ENCODE data around the gene CLEC7A. TPM values are rescaled to one million over a fixed set of nuclear protein-coding genes. Genes with fewer than 3 reads are reported as not detected.

Gene CLEC7A
- total RNA-seq, 8 experiments from 2014 or later = 0.14 to 1.3 (median 0.63) TPM; not detected in 3

DNA sequence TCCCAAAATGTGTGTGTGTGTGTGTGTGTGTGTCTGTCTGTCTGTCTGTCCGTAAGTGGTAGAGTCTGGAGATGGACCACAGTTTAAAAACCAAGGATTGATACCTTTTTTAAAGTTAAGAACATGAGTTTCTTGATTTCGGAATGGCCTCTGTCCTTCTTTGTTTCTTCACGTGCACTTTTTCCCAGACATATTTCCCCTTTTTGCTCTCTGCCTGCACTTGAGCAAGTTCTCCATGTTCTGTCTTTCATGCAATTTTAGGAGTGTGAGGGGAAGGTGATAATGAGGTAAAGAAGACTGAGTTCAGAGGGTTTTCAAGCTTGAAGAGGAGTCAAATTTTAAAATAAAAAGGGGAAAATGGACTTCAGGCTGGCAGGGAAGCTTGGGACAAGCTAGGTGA is 29.3 kb upstream of the CLEC7A start:
- WGBS, 10 experiments = 53 to 100% (median 86%) methylated on average over 1 to 3 of the region's 3 CpGs; no CpG with 5 or more reads in 1 of the 10 experiments
- no peak overlapping the region for H3K27ac ChIP-seq
- no peak for ATAC-seq (replicated peaks in 6 of 8)
- no peak overlapping the region for H3K4me3 ChIP-seq
- H3K4me1 ChIP-seq (replicated peaks in 1 of 2) = no peaks in the 10 kb centered on the region
- in situ Hi-C loops (cut with MboI; ENCODE audit: low pct_unique_long_range_greater_than_20kb in 2 of 9, low sequenced_read_pairs in 9 of 9, unreplicated experiment in 9 of 9) = no loop called here

DNA sequence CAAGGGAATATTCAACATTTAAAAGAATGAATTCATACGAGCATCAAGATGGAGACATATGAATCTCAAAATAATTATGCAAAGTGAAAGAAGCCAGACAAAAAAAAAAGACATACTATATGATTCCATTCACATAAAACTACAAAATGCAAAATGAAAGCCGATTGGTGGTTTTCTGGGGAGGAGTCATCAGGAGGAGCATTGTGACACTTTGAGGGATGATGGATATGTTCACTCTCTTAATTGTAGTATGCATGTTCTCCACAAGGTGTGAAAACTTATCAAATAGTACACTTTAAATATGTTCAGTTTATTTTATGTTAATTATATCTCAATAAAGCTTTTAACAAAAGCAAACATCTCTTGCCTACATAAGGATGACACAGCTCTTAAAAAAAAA is 28.4 kb upstream of the CLEC7A start:
- Histone ChIP-seq H3K4me3 (no peak overlapping the region), H3K4me1 (replicated peaks in 1 of 2) (no peaks in the 10 kb centered on the region), H3K27ac (no peak overlapping the region)
- in situ Hi-C loops (cut with MboI; ENCODE audit: low pct_unique_long_range_greater_than_20kb in 2 of 9, low sequenced_read_pairs in 9 of 9, unreplicated experiment in 9 of 9) = no loop called here
- ATAC-seq (replicated peaks in 6 of 8) = no peak
- WGBS, 10 experiments = 14 to 100% (median 67%) methylated on average over 1 to 2 of the region's 2 CpGs; no CpG with 5 or more reads in 1 of the 10 experiments

DNA sequence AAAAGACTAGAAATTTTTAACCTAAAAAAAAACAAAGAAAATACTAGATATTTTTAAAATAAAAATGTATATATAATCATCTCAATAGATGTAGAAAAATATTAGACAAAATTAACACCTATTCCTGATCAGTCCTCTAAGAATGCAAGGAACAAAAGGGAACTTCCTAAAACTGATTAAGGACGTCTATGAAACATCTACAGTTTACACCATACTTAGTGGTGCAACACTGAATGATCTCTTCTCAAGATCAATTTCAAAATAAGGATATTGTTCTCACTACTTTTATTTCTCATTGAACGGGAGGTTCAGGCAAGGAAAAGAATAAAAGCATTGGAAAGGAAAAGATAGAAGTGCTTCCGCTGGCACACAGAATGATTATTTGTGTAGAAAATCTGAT is 26.0 kb upstream of the CLEC7A start:
- 40 to 93% (median 84%) methylated on average over 2 to 3 of the region's 3 CpGs; no CpG with 5 or more reads in 1 of the 10 experiments for WGBS, 10 experiments

GRCh38 chr12:10154145-10154496 is 24.1 kb upstream of the CLEC7A start:
- Histone ChIP-seq H3K27ac (no peak overlapping the region), H3K4me1 (replicated peaks in 1 of 2) (no peaks in the 10 kb centered on the region), H3K4me3 (peak overlapping the region in 2 of 5 donors; percentile 32 to 45)
- ATAC-seq (replicated peaks in 6 of 8) = no peak
- in situ Hi-C loops (cut with MboI; ENCODE audit: low pct_unique_long_range_greater_than_20kb in 2 of 9, low sequenced_read_pairs in 9 of 9, unreplicated experiment in 9 of 9) = no loop called here
- WGBS, 10 experiments = 70 to 100% (median 90%) methylated on average over 1 to 5 of the region's 6 CpGs; no CpG with 5 or more reads in 3 of the 10 experiments

More for the DNA sequence above, 26.0 kb upstream of the CLEC7A start:
- no peak overlapping the region for H3K27ac ChIP-seq
- no peak overlapping the region for H3K4me3 ChIP-seq
- H3K4me1 ChIP-seq (replicated peaks in 1 of 2) = no peaks in the 10 kb centered on the region
- in situ Hi-C loops (cut with MboI; ENCODE audit: low pct_unique_long_range_greater_than_20kb in 2 of 9, low sequenced_read_pairs in 9 of 9, unreplicated experiment in 9 of 9) = no loop called here
- ATAC-seq (replicated peaks in 6 of 8) = no peak

DNA sequence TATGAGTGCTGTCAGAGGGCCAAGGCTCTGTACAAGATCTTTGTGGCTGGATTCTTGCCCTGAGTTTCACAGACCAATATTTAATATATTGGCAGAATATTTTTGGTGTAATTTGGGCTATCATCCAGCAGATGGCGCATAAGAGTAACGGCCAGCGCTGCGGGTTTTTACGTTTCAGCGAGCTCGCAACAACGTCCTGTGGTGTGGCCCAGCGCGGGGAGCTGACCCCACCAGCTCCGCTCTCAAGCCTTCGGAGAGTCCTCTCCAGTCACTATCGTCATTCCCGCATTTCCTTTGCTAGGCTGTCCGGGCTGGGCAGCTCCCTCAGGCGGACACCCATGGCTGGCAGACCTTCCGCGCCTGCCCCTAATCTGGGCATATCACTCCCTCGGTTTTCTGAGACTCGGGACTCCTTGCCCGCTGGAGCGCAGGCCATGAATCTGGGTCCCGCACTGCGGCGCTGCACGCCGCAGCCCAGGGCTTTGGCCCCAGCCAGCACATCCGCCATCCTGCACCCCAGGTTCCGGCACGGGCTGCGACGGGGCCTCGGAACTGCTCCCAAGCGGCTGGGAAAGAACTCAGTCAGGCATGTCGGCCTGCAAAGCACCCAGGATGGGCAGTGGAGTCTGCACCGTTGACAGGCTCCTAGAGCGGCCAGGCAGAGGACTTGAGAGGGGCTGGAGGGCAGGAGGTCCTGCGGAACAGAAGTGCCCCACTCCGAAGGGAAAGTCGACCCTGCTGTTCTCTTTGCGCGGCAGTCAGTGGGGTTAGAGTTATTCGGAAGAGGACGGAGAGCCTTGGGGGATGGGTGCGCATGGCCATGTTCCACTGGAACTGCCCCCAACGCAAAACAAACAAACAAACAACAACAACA is 23.5 kb upstream of the CLEC7A start:
- peak overlapping the region in 1 of 2 donors; percentile 9 for H3K27ac ChIP-seq
- WGBS, 10 experiments = 0 to 41% (median 10%) methylated on average over 2 to 30 of the region's 46 CpGs; no CpG with 5 or more reads in 3 of the 10 experiments
- in situ Hi-C loops (cut with MboI; ENCODE audit: low pct_unique_long_range_greater_than_20kb in 2 of 9, low sequenced_read_pairs in 9 of 9, unreplicated experiment in 9 of 9) = no loop called here
- H3K4me3 ChIP-seq = peak overlapping the region; percentile 32 to 56 (median 41)
- peak; percentile 91 to 97 (median 95) for ATAC-seq (replicated peaks in 6 of 8)
- no peaks in the 10 kb centered on the region for H3K4me1 ChIP-seq (replicated peaks in 1 of 2)

GRCh38 chr12:10151621-10152020 is 21.6 kb upstream of the CLEC7A start:
- ATAC-seq (replicated peaks in 6 of 8) = no peak
- in situ Hi-C loops (cut with MboI; ENCODE audit: low pct_unique_long_range_greater_than_20kb in 2 of 9, low sequenced_read_pairs in 9 of 9, unreplicated experiment in 9 of 9) = no loop called here
- 0 to 100% (median 54%) methylated on average over 1 to 2 of the region's 2 CpGs for WGBS, 10 experiments
- no peak overlapping the region for H3K27ac ChIP-seq
- no peak overlapping the region for H3K4me3 ChIP-seq
- no peaks in the 10 kb centered on the region for H3K4me1 ChIP-seq (replicated peaks in 1 of 2)

- in situ Hi-C loops (cut with MboI; ENCODE audit: low pct_unique_long_range_greater_than_20kb in 2 of 9, low sequenced_read_pairs in 9 of 9, unreplicated experiment in 9 of 9) = loop anchor here in 6 of 9 experiments (25.0 kb wide), 5 partner anchors 111 to 811 kb away; partner anchors contain the start of genes CLECL1 (in 3 of the 6), CLEC2A (in 2 of the 6) and CLEC9A (in 2 of the 6)
- Histone ChIP-seq H3K27ac (no peak overlapping the region), H3K4me1 (replicated peaks in 1 of 2) (no peaks in the 10 kb centered on the region), H3K4me3 (no peak overlapping the region)
- WGBS, 10 experiments = 17 to 94% (median 83%) methylated on average over 1 to 5 of the region's 5 CpGs
- ATAC-seq (replicated peaks in 6 of 8) = peak in 1 of 8 experiments; percentile 16
Measured at GRCh38 chr12:10147714-10148403, 17.9 kb upstream of the CLEC7A start.

GRCh38 chr12:10142976-10143589 is 13.1 kb upstream of the CLEC7A start:
- ATAC-seq (replicated peaks in 6 of 8) = peak in 3 of 8 experiments; percentile 54 to 79 (median 70)
- in situ Hi-C loops (cut with MboI; ENCODE audit: low pct_unique_long_range_greater_than_20kb in 2 of 9, low sequenced_read_pairs in 9 of 9, unreplicated experiment in 9 of 9) = loop anchor here in 6 of 9 experiments (25.0 kb wide), 5 partner anchors 106 to 806 kb away; partner anchors contain the start of genes CLECL1 (in 3 of the 6), CLEC2A (in 2 of the 6) and CLEC9A (in 2 of the 6)
- 0 to 54% (median 0%) methylated on average over 1 of the region's 1 CpG; no CpG with 5 or more reads in 3 of the 10 experiments for WGBS, 10 experiments
- Histone ChIP-seq H3K27ac (no peak overlapping the region), H3K4me1 (replicated peaks in 1 of 2) (no peaks in the 10 kb centered on the region), H3K4me3 (no peak overlapping the region)

- peak in 3 of 8 experiments; percentile 43 to 68 (median 45) for ATAC-seq (replicated peaks in 6 of 8)
Measured at GRCh38 chr12:10140001-10140400, 10.0 kb upstream of the CLEC7A start.

GRCh38 chr12:10136637-10137205 is 6.7 kb upstream of the CLEC7A start:
- in situ Hi-C loops (cut with MboI; ENCODE audit: low pct_unique_long_range_greater_than_20kb in 2 of 9, low sequenced_read_pairs in 9 of 9, unreplicated experiment in 9 of 9) = loop anchor here in 6 of 9 experiments (25.0 kb wide), 5 partner anchors 99 to 799 kb away; partner anchors contain the start of genes CLECL1 (in 3 of the 6), CLEC2A (in 2 of the 6) and CLEC9A (in 2 of the 6)

More at GRCh38 chr12:10140001-10140400, 10.0 kb upstream of the CLEC7A start:
- H3K4me1 ChIP-seq (replicated peaks in 1 of 2) = no peaks in the 10 kb centered on the region
- no peak overlapping the region for H3K27ac ChIP-seq
- H3K4me3 ChIP-seq = no peak overlapping the region
- 0 to 50% (median 33%) methylated on average over 1 to 2 of the region's 2 CpGs; no CpG with 5 or more reads in 1 of the 10 experiments for WGBS, 10 experiments
- in situ Hi-C loops (cut with MboI; ENCODE audit: low pct_unique_long_range_greater_than_20kb in 2 of 9, low sequenced_read_pairs in 9 of 9, unreplicated experiment in 9 of 9) = loop anchor here in 6 of 9 experiments (25.0 kb wide), 5 partner anchors 103 to 803 kb away; partner anchors contain the start of genes CLECL1 (in 3 of the 6), CLEC2A (in 2 of the 6) and CLEC9A (in 2 of the 6)

DNA sequence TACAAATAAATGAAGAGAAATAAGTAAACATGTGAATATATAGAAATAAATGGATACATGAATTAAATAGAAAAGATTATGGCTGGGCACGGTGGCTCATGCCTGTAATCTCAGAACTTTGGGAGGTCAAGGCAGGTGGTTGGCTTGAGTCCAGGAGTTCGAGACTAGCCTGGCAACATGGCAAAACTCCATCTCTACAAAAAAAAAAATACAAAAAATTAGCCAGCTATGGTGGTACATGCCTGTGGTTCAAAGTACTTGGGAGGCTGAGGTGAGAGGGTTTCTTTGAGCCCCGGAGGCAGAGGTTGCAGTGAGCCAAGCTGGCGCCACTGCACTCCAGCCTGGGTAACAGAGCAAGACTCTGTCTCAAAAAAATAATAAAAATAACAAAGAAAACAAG is 5.1 kb upstream of the CLEC7A start:
- 44 to 100% (median 85%) methylated on average over 1 to 4 of the region's 4 CpGs; no CpG with 5 or more reads in 1 of the 10 experiments for WGBS, 10 experiments
- Histone ChIP-seq H3K4me3 (no peak overlapping the region), H3K27ac (no peak overlapping the region), H3K4me1 (replicated peaks in 1 of 2) (peaks cover 0 to 5% of the 10 kb centered on the region in 2 donors)
- ATAC-seq (replicated peaks in 6 of 8) = no peak
- in situ Hi-C loops (cut with MboI; ENCODE audit: low pct_unique_long_range_greater_than_20kb in 2 of 9, low sequenced_read_pairs in 9 of 9, unreplicated experiment in 9 of 9) = loop anchor here in 6 of 9 experiments (25.0 kb wide), 5 partner anchors 98 to 798 kb away; partner anchors contain the start of genes CLECL1 (in 3 of the 6), CLEC2A (in 2 of the 6) and CLEC9A (in 2 of the 6)

More at GRCh38 chr12:10136637-10137205, 6.7 kb upstream of the CLEC7A start:
- Histone ChIP-seq H3K4me1 (replicated peaks in 1 of 2) (peaks cover 0 to 5% of the 10 kb centered on the region in 2 donors), H3K4me3 (no peak overlapping the region), H3K27ac (no peak overlapping the region)
- WGBS, 10 experiments = 41 to 100% (median 81%) methylated on average over 1 to 11 of the region's 13 CpGs
- ATAC-seq (replicated peaks in 6 of 8) = no peak

Data from motor neuron (in vitro differentiated cells).